Kidney tubule cell (primary cell): ENCODE data around the gene PRKCQ.
"Not testable (repeated sequence)": the region's sequence is repeated elsewhere in the genome, so short reads cannot be mapped to it uniquely, and the experiment has no call there.

ENCODE experiments used
- DNase-seq: peaks from one replicate; pipeline ENCODE4 v3.0.0-alpha.2; 2018; ENCODE audit warnings: low spot score

Gene PRKCQ

GRCh38 chr10:6593241-6593671 is 13.2 kb upstream of the PRKCQ start:
- DNase-seq, result peak; percentile 43

GRCh38 chr10:6592080-6592479 is 12.0 kb upstream of the PRKCQ start:
- no peak for DNase-seq

GRCh38 chr10:6591668-6592067 is 11.6 kb upstream of the PRKCQ start:
- DNase-seq, result no peak

GRCh38 chr10:6590100-6590499 is 10.0 kb upstream of the PRKCQ start:
- DNase-seq, result no peak

GRCh38 chr10:6589287-6590094 is 9.4 kb upstream of the PRKCQ start:
- DNase-seq, result no peak

- DNase-seq, result no peak
These were observed 8.8 kb upstream of the PRKCQ start for GRCh38 chr10:6588845-6589244.

GRCh38 chr10:6588082-6588481 is 8.0 kb upstream of the PRKCQ start:
- no peak for DNase-seq

GRCh38 chr10:6586501-6586900 is 6.4 kb upstream of the PRKCQ start:
- DNase-seq, result no peak

GRCh38 chr10:6583447-6583846 is 3.4 kb upstream of the PRKCQ start:
- no peak for DNase-seq

GRCh38 chr10:6582913-6583312 is 2.8 kb upstream of the PRKCQ start:
- not testable (repeated sequence) for DNase-seq

GRCh38 chr10:6582298-6582697 is 2.2 kb upstream of the PRKCQ start:
- no peak for DNase-seq

- DNase-seq, result peak; percentile 33
These were observed 1.7 kb upstream of the PRKCQ start for GRCh38 chr10:6581778-6582228.

GRCh38 chr10:6581223-6581622 is 1.1 kb upstream of the PRKCQ start:
- DNase-seq, result not testable (repeated sequence)

GRCh38 chr10:6580279-6581029 is 378 bp upstream of the PRKCQ start:
- peak; percentile 72 for DNase-seq

- DNase-seq, result peak; percentile 22
These were observed 733 bp downstream of the PRKCQ start for GRCh38 chr10:6579183-6579903.

- DNase-seq, result no peak
These were observed 1.3 kb downstream of the PRKCQ start for GRCh38 chr10:6578795-6579182.

GRCh38 chr10:6578251-6578771 is 1.8 kb downstream of the PRKCQ start:
- no peak for DNase-seq

GRCh38 chr10:6576326-6576725 is 3.8 kb downstream of the PRKCQ start:
- DNase-seq, result no peak

GRCh38 chr10:6574664-6575176 is 5.4 kb downstream of the PRKCQ start:
- no peak for DNase-seq

- no peak for DNase-seq
These were observed 9.2 kb downstream of the PRKCQ start for GRCh38 chr10:6570893-6571292.

GRCh38 chr10:6569259-6569658 is 10.8 kb downstream of the PRKCQ start:
- DNase-seq, result no peak

GRCh38 chr10:6567884-6568283 is 12.2 kb downstream of the PRKCQ start:
- peak; percentile 76 for DNase-seq
